GM11168 (cell line): ENCODE measurements around the gene HRAS.
"Not testable (repeated sequence)": the region's sequence is repeated elsewhere in the genome, so short reads cannot be mapped to it uniquely, and the experiment has no call there.

Experiments used
- in situ Hi-C: fragments of 300-500 bp; cut with MboI; formaldehyde crosslinking; loops from one replicate; pipeline ENCODE4 v1.12.0; 2022; ENCODE audit warnings: low sequenced_read_pairs; ENCODE audit not compliant: unreplicated experiment

HRAS gene

GRCh38 chr11:516918-517685, 18.3 kb downstream of the HRAS start:
- in situ Hi-C loops = not testable (repeated sequence)

GRCh38 chr11:516400-516799, 19.0 kb downstream of the HRAS start:
- in situ Hi-C loops = no loop called here

- in situ Hi-C loops = no loop called here
Measured at GRCh38 chr11:515131-515530, 20.2 kb downstream of the HRAS start.

GRCh38 chr11:514606-515005, 20.8 kb downstream of the HRAS start:
- in situ Hi-C loops = no loop called here

GRCh38 chr11:512761-513595, 22.4 kb downstream of the HRAS start:
- in situ Hi-C loops = no loop called here

GRCh38 chr11:508956-509355, 26.4 kb downstream of the HRAS start:
- in situ Hi-C loops = no loop called here

- in situ Hi-C loops = no loop called here
Measured at GRCh38 chr11:507727-508515, 27.5 kb downstream of the HRAS start.

GRCh38 chr11:506995-507726, 28.2 kb downstream of the HRAS start, which contains the start of gene RNH1:
RNH1 (minus strand) TSS chr11:507242; CDS start chr11:502162, 5,080 bp downstream.
- in situ Hi-C loops = no loop called here

GRCh38 chr11:506238-506994, 29.0 kb downstream of the HRAS start:
- in situ Hi-C loops = no loop called here

GRCh38 chr11:504994-505344, 30.4 kb downstream of the HRAS start:
- in situ Hi-C loops = no loop called here

GRCh38 chr11:504053-504993, 31.1 kb downstream of the HRAS start:
- in situ Hi-C loops = no loop called here

GRCh38 chr11:503179-503981, 32.0 kb downstream of the HRAS start:
- in situ Hi-C loops = no loop called here

- in situ Hi-C loops = no loop called here
Measured at GRCh38 chr11:502288-503178, 32.8 kb downstream of the HRAS start.

GRCh38 chr11:501683-502287, 33.6 kb downstream of the HRAS start:
- in situ Hi-C loops = no loop called here

- in situ Hi-C loops = no loop called here
Measured at GRCh38 chr11:501001-501682, 34.2 kb downstream of the HRAS start.
